Body of pancreas (tissue), 4 donors: ENCODE results near the gene PDK2.

Experiments
- CTCF ChIP-seq, 7 experiments: fragments of 450-650 bp in 4 of 7; fragments of 200-600 bp in 3 of 7; sonication (generic) in 3 of 7; IDR thresholded peaks; one replicate each; pipeline ENCODE4 v1.5.1; 2016 to 2019; ENCODE audit warnings: antibody characterized with exemption in 7 of 7
- POLR2A ChIP-seq, 3 donors: fragments of 450-650 bp; IDR thresholded peaks; one replicate each; pipeline ENCODE4 v1.6.1; 2016; ENCODE audit warnings: antibody characterized with exemption in 3 of 3, mild to moderate bottlenecking in 2 of 3

DNA sequence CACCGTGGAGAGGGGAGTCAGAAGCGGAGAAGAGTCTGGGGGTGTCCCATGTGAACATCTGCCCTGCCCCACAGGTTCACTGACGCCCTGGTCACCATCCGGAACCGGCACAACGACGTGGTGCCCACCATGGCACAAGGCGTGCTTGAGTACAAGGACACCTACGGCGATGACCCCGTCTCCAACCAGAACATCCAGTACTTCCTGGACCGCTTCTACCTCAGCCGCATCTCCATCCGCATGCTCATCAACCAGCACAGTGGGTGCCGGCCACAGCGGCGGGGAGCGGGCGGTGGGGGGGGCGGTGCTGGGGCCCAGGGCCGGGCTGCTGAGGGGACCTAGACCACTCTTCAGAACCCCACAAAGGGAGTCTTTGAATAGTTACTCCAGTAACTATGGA is 10.7 kb downstream of the PDK2 start:
- TF ChIP-seq CTCF (IDR thresholded peaks at IDR 0.05) (no peak), POLR2A (IDR thresholded peaks at IDR 0.05) (no peak)
